Head of caudate nucleus (tissue), 42 donors: ENCODE data around the gene SAE1.
"Not testable (repeated sequence)": the region's sequence is repeated elsewhere in the genome, so short reads cannot be mapped to it uniquely, and the experiment has no call there.

Source experiments
- DNase-seq, 42 donors: peaks; one replicate each; pipeline versions ENCODE4 v3.0.0 to v3.0.0-alpha.2; 2020 to 2021; ENCODE audit warnings: mixed read lengths in 7 of 42
- intact Hi-C: fragments of 100-400 bp; cut with DNase I; formaldehyde crosslinking; loops from one replicate; pipeline ENCODE4 v1.15.0; 2022

SAE1 gene

DNA sequence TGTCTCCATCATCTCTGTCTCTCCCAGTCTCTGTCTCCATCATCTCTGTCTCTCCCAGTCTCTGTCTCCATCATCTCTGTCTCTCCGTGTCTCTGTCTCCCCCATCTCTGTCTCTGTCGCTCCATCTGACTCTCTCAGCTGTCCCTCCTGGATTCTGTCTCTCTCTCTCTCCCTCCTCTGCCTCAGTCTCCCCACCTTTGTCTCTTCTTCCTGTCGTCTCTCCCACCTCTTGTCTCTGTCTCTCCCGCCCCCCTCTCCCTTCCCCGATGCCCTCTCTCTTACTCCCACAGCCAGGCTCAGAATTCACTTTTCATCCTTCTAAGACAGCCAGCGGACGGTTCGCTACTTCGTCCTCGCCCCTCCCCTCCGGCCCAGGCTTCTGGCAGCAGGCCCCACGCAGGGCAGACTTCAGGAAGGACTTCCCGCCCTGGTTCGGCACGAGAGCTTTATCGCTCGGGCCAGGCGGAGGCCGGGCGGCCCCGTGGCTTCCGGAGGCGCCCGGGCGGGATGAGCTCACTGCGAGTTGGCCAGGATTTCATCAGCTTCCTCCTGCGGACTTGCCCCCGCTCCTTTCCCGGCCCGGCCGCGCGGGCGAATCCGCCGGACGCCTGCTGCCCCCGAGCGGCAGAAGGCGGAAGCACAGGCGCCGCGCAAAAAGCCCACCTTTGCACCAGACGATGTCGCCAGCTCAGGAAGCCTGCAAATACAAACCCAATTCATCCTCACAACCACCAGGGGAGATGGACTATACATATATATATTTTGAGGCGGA, 113.3 kb downstream of the SAE1 start:
- peak; percentile 53 to 93 (median 84) for DNase-seq
- intact Hi-C loops = loop anchor here (5.0 kb wide), 1 partner anchor 97 kb away; no protein-coding TSS in a partner anchor

- peak; percentile 66 to 93 (median 80) for DNase-seq
- intact Hi-C loops = loop anchor here (5.0 kb wide), 1 partner anchor 40 kb away; no protein-coding TSS in a partner anchor
Observed at GRCh38 chr19:47247308-47247990, 116.8 kb downstream of the SAE1 start.

DNA sequence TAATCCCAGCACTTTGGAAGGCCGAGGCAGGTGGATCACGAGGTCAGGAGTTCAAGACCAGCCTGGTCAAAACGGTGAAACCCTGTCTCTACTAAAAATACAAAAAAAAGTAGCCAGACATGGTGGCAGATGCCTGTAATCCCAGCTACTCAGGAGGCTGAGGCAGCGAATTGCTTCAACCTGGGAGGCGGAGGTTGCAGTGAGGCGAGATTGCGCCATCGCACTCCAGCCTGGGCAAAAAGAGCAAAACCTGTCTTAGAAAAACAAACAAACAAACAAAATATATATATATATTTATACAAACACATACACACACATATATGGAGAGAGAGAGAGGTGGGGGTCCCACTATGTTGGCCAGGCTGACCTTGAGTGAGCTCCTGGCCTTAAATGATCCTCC, 122.4 kb downstream of the SAE1 start:
- DNase-seq, intact Hi-C loops: not testable (repeated sequence)

DNA sequence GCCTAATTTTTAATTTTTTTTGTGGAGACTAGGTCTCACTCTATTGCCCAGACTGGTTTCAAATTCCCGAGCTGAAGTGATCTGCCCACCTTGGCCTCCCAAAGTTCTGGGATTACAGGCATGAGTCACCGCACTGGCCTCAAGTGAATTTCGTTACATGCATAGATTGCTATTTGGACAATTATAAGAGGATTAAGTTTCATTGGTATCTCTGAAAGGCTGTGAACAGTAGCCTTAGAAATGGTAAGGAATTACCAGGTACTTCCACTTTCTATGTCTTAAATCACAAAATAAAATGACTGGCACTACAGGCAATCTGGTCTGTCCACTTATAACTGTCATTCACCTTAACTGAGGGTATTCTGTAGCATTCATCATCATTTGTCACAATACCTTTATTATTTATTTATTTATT, 122.8 kb downstream of the SAE1 start:
- intact Hi-C loops = no loop called here
- no peak for DNase-seq

DNA sequence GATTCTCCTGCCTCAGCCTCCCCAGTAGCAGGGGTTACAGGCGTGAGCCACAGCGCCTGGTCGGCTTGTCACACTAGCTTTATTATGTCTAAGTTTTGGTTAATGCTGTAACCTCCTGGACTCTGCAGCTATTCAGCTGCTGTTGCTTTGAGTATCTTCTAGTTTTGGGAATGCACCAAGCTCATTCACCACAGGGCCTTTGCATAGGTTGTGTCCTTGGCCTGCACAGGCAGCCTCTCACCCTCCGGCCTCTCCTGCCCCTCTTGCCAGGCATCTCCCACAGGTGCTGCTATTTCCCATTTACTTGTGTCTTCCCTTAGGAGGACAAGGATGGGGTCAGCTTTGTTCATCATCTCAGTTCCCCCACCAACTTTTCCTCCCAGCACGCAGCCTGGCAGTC, 123.3 kb downstream of the SAE1 start:
- DNase-seq = no peak
- intact Hi-C loops = no loop called here

GRCh38 chr19:47255879-47256692, 125.5 kb downstream of the SAE1 start, which contains the start of gene CCDC9:
CCDC9 (plus strand) TSS chr19:47256525; CDS start chr19:47258401, 1,876 bp downstream.
- intact Hi-C loops = no loop called here
- peak; percentile 91 to 98 (median 96) for DNase-seq

DNA sequence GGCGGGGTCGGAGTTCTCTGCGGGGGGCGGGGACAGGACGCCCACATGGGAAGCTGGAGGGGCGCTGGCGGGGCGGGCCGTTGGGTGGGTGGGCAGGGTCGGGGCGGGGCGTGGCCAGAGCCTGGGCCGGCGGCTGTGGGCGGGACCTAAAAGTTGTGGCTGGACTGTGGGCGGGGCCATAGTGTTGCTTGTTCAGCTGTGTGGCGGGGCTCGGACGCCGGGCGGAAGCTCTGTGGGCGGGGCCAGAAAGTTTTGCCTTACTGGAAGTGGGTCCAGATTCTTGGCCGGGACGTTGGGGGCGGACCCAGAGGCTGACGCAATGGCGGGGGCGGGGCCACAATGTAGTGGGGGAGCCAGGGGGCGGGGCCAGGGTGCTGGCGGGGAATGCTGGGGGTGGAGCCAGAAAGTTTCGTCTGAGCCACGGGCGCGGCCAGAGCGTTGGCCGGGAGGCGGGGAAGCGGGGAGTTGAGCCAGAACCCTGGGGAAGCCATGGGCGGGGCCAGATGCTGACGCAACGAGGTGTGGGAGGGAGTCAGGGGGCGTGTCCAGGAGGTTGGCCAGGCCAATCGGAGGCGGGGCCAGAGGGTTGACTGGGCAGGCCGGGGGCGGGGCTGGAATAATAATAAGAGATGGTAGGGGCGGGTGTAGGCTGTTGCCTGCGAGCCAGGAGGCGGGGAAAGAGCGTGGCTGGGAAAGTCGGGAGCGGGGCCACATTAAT, 126.2 kb downstream of the SAE1 start:
- intact Hi-C loops = loop anchor here (1.0 kb wide), 1 partner anchor 16 kb away; no protein-coding TSS in a partner anchor
- DNase-seq = peak; percentile 98 to 100 (median 99)

- no peak for DNase-seq
- intact Hi-C loops = loop anchor here (1.0 kb wide), 1 partner anchor 16 kb away; no protein-coding TSS in a partner anchor
Observed at GRCh38 chr19:47257411-47258169, 127.0 kb downstream of the SAE1 start.

DNA sequence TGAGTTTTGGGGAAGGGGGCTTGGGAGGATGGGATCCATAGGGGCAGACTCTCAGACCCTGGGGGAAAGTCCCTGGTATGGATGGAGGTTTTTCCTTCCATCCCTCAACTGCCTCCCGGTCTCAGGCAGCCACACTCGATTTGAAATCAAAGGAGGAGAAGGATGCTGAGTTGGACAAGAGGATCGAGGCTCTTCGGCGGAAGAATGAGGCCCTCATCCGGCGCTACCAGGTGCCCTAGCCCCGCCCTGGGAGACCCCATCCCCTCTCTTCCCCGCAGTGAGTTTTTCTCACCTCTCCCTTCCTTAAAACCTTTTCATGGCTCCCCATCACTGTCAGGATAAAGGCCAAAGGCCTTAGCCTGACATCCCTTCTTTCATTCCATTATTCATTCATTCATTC, 127.8 kb downstream of the SAE1 start:
- intact Hi-C loops = no loop called here
- DNase-seq = no peak

DNA sequence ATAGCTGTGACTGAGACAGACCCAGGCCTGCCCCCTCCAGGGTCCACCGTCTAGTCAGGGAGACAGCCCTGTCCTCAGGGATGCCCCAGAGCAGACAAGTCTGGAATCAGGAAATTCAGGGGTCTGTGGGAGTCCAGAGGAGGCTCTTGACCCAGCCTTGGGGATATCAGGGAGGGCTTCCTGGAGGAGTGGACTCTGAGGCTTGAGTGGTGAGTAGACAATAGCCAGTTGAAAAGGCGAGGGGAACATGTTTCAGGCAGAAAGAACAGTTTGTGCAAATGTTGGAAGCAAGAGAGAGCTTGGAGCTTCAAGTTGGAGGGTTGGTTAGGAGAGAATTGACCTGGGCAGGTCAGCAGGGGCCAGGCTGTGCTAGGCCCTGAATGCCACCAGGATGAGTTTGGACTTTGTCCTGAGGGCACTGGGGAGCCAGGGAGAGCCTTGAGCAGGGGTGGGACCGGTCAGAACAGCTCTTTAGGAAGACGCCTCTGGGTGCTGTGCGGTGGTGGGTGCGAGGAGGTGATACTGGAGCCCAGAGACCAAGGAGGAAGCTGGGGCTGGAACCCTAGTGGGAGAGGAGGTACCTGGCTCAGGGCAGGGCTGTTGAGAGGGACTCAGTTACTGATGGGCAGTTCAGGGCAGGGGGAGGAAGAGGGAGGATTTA, 128.4 kb downstream of the SAE1 start:
- intact Hi-C loops = no loop called here
- DNase-seq = no peak
